Measurements from ENCODE around the gene VN1R4.
"Not testable (repeated sequence)": the region's sequence is repeated elsewhere in the genome, so short reads cannot be mapped to it uniquely, and the experiment has no call there.

The VN1R4 gene, protein sequence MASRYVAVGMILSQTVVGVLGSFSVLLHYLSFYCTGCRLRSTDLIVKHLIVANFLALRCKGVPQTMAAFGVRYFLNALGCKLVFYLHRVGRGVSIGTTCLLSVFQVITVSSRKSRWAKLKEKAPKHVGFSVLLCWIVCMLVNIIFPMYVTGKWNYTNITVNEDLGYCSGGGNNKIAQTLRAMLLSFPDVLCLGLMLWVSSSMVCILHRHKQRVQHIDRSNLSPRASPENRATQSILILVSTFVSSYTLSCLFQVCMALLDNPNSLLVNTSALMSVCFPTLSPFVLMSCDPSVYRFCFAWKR

DNA sequence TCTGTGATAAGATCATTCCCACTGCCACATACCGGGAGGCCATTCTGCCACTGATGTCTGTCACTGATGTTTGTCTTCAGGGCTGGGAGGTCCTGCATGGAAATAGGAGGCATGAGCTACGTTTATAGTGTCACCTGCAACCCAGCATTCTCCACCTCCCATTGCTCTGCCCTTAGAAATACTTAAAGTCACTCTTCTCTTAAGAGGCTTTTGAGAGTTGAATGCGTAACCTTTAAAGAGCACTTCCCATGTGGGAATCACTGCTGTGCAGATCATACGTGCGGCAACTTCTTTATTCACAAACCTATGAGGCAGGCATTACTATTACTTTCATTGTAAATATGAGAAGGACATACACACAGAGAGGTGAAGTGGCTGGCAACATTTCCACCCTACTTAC lies at the start of gene VN1R4:
Gene VN1R4, minus strand, starts transcription at position 101 of the 400 bp plus-strand sequence. Its CDS starts 58 bp downstream, at position 43.
- not testable (repeated sequence) for DNase-seq

DNA sequence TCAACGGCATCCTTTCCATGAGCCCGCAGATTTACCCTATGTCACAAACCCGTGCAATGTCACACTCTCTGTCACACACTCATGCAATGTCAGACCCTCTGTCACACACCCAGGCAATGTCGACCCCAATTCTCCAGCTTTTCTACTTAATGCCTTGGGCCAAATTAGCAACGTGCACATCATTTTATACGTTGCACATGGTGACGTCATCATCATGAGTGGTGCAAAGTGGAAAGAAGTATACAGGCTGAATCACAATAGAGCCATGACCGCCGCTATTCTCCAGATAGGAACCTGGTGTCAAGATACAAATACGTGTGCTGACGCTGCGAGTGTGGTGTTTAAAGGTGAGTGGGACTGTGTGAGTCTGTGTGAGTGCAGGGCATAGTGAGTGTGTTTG lies 44.4 kb upstream of the VN1R4 start:
- DNase-seq: no peak

DNA sequence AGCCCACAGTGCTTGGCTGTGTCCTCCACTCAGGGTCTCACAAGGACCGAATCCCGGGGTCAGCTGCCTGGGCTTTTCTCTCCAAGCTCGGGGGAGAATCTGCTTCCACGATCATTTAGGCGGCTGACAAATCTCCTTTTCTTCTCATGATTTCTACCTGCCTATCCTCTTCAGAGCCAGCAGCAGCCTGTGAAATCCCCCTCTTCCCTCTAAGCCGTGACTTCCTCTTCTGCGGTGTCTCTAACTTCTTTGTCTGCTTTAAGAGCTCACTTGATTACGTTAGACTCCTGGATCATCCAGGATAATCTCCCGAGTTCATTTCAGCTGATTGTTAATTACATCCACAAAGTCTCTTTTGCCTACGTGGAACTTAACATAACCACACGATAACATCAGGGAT lies 43.5 kb upstream of the VN1R4 start:
- no peak for DNase-seq

DNA sequence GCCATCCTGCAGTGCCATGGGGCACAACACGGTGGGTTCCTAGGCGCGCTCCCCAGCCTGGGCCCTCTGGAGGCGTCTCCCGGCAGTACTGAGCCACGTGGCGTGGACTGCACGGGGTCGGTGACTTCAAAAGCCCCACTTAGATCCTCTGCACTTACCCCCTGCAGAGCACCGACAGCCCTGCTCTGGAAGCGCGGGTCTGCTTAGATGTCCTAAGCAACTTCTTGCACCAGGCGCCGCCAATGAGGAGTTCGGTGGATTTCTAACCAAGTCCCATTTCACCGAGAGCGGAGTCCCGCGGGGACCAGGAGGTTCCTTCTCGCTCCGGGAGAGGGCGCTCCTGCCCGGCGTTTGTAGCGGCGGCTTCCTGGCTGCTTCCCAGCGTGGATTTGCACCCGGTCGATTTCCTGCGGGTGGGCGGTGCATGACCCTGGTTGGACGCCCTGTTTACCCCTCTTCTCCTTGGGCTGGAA lies 40.9 kb upstream of the VN1R4 start:
- DNase-seq: no peak

DNA sequence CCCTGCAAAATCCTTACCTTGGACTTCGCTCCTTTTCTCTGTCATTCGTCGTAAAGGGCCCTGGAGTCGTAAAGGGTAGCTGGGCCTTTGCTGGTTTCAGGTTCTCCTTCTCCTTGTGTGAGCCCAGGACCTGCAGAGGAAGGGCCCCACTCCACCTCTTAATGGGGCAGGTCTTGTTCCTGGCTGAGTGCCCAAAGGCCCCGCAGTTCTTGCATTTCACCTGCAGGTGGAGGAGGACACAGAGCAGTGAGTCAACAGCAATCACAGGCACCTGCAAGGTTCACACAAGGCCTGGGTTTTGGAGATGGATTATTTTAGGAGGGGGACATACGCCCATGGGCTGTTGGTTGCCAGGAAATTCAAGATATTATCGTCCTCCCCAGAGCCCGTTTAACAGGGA lies 33.8 kb upstream of the VN1R4 start:
- not testable (repeated sequence) for DNase-seq

DNA sequence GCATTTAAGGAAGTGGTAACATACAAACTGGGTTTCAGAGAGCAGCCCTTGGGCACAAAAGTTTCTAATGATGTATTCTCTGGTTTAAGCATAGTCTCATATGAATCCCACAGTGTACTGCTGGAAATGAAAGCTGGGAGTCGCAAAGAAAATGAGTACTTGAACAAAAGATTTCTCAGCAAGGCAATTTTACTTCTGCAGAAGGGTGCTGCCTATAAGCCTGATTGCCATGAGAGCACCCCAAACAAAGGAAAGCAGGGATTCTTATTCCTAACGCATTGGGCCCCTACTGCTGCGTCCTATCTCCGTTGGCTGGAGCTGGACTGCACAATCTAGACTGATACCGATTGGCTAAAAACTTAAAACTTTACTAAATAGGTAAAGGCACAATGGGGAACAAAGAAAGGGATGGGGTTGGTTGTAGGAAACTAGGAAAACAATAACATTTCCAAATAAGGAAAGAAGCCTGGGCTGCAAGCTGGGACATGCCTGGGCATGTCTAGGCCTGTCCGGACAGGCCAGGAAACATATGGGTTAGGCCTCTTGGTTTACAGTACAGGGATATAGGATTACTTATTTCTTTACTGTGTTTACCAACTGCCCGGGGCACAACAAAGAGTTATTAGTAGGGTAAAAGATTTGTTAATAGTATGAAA lies 27.4 kb upstream of the VN1R4 start:
- no peak for DNase-seq

DNA sequence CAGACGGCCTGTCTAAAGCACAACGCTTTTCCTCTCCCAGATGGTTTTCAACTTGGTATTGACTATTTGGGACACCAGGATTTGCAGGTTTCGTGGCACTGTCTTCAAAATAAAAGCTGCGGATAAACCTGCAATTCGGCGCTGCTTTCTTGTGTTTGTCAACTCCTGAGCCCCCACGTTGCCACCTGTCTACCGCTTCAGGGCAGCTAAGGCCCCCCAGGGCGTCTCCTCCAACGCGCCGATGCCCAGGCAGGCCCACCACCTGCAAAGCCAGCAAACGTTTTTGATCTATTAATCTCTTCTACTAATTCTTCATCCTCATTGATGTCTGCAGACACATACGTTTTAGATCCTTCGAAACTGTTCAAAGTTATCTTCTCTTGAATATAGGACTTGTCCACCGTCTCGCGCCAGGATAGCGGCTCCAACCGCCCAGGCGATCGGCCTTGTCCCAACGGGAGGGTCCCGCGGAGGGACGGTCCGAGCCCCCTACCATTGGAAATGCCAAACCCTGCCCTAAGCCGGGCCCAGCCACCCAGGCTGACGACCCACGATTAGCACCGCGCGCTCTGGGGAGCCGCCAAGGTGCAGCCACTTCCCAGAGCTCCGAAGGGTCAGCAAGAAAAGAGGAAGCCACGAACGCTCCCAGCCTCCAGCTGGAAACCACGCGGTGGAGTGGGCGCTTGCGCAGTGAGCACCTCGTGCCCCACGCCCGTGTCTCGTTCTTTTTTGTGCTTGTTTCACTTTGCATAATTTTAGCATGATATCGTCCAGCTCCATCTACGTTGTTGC lies 23.4 kb upstream of the VN1R4 start:
- DNase-seq: no peak

DNA sequence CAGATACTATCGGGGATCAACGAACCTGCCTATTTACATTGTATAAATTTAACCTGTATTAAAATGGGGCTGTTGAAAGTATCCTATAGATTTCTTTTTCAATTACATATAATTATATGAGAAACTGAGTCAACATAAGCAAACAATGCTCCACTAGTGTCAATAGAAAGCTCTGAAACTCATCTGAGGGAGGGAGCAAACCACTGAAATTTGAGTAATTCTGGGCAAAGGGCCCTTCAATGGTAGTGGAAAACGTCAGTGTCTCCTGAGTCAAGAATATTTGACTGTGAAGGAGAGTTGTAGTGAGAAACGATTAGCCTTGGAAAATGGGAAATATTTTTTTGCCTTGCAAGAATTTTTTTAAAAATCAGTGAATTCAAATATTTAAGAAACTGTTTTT lies 17.6 kb upstream of the VN1R4 start:
- DNase-seq: no peak

DNA sequence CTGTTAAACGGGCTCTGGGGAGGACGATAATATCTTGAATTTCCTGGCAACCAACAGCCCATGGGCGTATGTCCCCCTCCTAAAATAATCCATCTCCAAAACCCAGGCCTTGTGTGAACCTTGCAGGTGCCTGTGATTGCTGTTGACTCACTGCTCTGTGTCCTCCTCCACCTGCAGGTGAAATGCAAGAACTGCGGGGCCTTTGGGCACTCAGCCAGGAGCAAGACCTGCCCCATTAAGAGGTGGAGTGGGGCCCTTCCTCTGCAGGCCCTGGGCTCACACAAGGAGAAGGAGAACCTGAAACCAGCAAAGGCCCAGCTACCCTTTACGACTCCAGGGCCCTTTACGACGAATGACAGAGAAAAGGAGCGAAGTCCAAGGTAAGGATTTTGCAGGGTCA lies 14.4 kb upstream of the VN1R4 start:
- not testable (repeated sequence) for DNase-seq

DNA sequence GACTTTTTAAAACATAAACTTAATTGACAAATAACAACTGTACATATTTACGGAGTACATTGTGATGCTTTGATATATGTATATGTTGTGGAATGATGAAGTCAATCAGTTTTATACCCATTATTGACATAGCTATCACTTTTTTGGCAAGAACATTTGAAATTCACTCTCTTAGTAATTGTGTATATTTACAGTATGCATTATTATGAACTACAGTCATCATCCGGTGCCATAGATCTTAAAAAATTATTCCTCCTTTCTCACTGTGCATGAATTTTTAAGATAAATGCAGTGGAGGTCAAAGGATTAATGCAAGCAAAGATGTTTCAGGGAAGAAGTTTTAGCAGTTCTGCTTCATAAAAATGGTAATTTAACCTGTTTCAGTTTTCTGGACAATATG lies 8.0 kb upstream of the VN1R4 start:
- no peak for DNase-seq

DNA sequence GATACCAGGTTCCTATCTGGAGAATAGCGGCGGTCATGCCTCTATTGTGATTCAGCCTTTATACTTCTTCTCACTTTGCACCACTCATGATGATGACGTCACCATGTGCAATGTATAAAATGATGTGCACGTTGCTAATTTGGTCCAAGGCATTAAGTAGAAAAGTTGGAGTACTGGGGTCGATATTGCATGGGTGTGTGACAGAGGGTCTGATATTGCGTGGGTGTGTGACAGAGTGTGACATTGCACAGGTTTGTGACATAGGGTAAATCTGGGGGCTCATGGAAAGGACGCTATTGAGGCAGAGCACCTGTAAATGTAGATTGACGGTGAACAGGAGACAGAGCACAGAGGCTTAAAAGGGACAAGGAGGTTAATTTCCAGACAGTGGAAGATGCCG lies 4.5 kb upstream of the VN1R4 start:
- no peak for DNase-seq

DNA sequence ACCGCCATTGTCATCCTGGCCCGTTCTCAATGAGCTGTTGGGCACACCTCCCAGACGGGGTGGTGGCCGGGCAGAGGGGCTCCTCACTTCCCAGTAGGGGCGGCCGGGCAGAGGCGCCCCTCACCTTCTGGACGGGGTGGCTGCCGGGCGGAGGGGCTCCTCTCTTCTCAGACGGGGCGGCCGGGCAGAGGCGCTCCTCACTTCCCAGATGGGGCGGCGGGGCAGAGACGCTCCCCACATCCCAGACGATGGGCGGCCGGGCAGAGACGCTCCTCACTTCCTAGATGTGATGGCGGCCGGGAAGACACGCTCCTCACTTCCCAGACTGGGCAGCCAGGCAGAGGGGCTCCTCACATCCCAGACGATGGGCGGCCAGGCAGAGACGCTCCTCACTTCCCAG lies 2.3 kb upstream of the VN1R4 start:
- DNase-seq: not testable (repeated sequence)

DNA sequence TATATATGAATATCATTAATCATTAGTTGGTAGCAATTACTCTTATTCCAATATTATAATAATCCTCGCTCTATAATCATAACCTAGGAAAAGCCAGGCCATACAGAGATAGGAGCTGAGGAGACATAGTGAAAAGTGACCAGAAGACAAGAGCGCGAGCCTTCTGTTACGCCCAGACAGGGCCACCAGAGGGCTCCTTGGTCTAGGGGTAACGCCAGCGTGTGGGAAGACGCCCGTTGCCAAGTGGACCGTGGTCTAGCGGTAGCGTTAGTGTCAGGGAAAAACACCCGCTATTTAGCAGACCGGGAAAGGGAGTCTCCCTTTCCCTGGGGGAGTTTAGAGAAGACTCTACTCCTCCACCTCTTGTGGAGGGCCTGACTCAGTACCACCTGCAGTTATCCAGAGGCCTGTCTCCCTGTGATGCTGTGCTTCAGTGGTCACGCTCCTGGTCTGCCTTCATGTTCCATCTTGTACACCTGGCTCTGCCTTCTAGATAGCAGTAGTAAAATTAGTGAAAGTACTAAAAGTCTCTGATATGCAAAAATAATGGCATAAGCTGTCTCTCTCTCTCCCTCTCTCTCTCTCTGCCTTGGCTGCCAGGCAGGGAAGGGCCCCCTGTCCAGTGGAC lies 9.7 kb downstream of the VN1R4 start, which contains the start of gene VN1R2:
Gene VN1R2, plus strand, starts transcription at position 578 of the 628 bp plus-strand sequence. CDS start 84 bp downstream, outside the sequence.
- DNase-seq: not testable (repeated sequence)

DNA sequence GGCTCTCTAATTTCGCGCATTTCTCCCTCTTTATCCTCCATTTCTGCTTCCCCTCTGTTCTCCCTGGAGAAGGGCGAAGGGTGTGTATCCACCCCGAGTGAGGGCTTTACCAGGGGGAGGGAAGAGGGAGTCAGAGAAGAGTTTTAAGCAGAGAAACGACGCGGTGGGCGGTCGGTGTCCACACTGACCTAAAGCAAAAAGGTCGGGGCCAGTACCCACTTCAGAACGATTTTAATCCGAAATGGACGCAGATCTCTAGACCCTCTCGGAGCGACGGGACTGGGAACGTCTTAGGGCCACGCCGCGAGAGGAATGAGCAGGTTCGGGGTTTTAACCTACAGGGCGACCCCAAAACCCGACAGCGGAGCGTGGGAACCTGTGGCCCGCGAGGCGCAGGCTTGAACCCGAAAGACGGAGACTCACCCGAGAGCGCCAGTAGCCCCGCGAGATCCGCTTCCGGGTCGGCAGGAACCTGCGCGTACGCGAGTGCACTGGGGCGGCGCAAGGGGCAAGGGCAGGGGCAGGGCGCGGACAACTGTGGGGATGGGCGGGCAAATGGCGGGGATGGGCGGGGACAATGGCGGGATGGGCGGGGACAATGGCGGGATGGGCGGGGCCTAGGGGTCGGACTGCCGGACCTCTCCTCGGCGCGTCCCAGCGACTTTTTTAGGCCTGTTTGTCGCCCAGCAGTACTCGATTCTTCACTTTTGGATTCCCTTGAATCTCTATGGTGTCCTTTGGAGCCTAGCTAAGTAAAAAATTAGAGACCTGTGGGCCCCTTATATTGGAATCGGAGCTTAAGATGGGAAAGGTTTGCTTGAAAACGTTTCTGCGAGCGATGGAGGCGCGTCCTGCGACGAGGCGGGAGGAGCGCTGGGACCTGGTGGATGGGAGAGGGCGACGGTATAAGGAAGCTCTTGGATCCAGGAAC lies 12.8 kb downstream of the VN1R4 start, which contains the start of gene ZNF677:
Gene ZNF677, minus strand, starts transcription at position 463 of the 931 bp plus-strand sequence. CDS start 3,323 bp downstream, outside the sequence.
- DNase-seq: no peak

DNA sequence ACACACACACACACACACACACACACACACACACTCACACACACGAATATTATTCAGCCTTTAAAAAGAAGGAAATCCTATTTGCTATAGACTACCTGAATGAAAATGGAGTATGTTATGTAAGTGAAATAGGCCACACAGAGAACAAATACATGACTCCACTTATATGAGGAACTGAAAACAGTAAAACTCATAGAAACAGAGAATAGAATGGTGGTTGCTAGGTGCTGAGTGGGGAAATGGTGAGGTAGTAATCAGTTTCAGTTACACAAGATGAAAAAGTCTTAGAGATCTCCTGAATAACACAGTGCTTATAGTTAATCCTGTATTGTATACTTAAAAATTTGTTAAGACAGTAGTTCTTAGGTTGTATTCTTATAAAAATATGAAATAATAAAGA lies 21.0 kb downstream of the VN1R4 start:
- no peak for DNase-seq

DNA sequence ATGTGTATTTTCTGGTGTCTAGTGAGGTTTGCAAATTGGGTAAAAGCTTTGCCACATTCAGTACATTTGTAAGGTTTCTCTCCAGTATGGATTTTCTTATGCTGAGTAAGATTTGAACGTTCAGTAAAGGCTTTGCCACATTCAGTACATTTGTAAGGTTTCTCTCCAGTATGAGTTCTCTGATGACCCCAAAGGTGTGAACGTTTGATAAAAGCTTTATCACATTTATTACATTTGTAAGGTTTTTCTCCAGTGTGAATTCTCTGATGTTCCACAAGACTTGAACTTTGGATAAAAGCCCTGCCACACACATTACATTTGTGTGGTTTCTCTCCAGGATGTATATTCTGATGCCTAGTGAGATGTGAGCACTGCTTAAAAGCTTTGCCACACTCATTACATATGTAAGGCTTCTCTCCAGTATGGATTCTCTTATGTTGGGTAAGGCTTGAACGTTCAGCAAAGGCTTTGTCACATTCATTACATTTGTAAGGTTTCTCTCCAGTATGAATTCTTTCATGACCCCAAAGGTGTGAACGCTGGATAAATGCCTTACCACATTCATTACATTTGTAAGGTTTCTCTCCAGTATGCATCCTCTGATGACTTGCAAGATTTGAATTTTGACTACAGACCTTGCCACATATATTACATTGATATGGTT lies 30.3 kb downstream of the VN1R4 start:
- no peak for DNase-seq

DNA sequence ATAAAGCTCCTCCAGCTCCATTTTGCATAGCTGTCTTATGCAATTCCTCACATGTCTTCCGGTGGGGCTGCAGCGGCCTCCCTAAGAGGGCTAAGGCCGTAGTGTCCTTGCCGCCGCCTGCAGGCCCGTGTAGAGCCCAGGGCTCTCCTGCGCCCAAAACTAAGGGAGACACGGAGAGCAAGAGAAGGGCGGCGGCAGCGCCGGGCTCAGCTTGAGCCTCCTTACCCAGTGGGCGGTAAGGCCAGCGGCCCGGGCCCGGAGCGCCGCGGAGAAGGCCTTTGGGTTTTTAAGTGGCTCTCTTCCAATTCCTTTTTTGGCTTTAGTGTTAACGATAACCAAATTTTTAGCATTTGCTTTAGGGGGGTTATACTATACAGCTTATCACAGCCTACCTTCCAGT lies 42.9 kb downstream of the VN1R4 start:
- DNase-seq: no peak

DNA sequence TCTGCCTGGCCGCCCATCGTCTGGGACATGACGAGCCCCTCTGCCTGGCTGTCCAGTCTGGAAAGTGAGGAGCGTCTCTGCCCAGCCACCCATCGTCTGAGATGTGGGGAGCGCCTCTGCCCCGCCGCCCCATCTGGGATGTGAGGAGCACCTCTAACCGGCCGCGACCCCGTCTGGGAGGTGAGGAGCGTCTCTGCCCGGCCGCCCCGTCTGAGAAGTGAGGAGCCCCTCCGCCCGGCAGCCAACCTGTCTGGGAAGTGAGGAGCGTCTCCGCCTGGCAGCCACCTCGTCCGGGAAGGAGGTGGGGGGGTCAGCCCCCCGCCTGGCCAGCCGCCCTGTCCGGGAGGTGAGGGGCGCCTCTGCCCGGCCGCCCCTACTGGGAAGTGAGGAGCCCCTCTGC lies 44.8 kb downstream of the VN1R4 start:
- DNase-seq: not testable (repeated sequence)
